K562 (cell line): ENCODE results near the gene TECRL. TPM values are rescaled to one million over a fixed set of nuclear protein-coding genes. Genes with fewer than 3 reads are reported as not detected.

ENCODE experiments used
- ATAC-seq: fragments of 200-7000 bp; cut with Tn5 transposase; 3 replicates; pipeline ENCODE4 v1.9.1; 2020; ENCODE audit warnings: moderate library complexity
- BruUV-seq: library from RNA; stranded (reverse); fragments of 400-500 nt; replicated peaks from 2 replicates; lab custom pipeline; 2021; lab: Mats Ljungman, UMichigan
- CTCF ChIA-PET: fragments of 300-600 bp; formaldehyde crosslinking; extraction: SDS; loops from one replicate; lab custom pipeline; 2021; ENCODE audit warnings: low intra/inter-chr PET ratio; lab: Yijun Ruan, JAX
- POLR2A ChIA-PET: fragments of 300-600, 350-650 bp; sonication (Branson Sonifier 250); formaldehyde crosslinking; extraction: SDS; loops from one replicate; lab custom pipeline; 2021; ENCODE audit warnings: antibody characterized with exemption, inconsistent platforms; lab: Yijun Ruan, JAX
- DNase-seq, 4 experiments: peaks; one replicate each; pipeline versions ENCODE4 v3.0.0 to v3.0.0-alpha.2; 2011 to 2018; ENCODE audit warnings: low spot score in 3 of 4, mixed read lengths in 3 of 4; ENCODE audit errors: extremely low read depth in 1 of 4
- FAIRE-seq: peaks from 2 replicates; lab custom pipeline; 2011; peaks lifted over from hg19 to GRCh38; lab: Jason Lieb, UNC
- H2AFZ ChIP-seq: 2 replicates; pipeline ENCODE4 v1.6.0; 2011; ENCODE audit warnings: low read depth, low read length, control low read depth, inconsistent platforms
- H3K27ac ChIP-seq: fragments of 200-600 bp; 3 replicates; pipeline ENCODE4 v1.8.0; 2011; ENCODE audit warnings: low read depth, mild to moderate bottlenecking, control low read depth, inconsistent platforms, low read length, moderate library complexity, mixed read lengths; ENCODE audit errors: extremely low read depth
- H3K27me3 ChIP-seq, 2 experiments: fragments of 300-600 bp in 1 of 2; 2 replicates in 1 of 2; 3 replicates in 1 of 2; pipeline versions ENCODE4 v1.6.0 to v1.8.0; 2011; ENCODE audit warnings: inconsistent platforms in 2 of 2, low read length in 2 of 2, mild to moderate bottlenecking in 1 of 2, mixed read lengths in 1 of 2, moderate library complexity in 1 of 2; ENCODE audit not compliant: control insufficient read depth in 2 of 2, insufficient read depth in 2 of 2
- H3K36me3 ChIP-seq: fragments of 300-600 bp; 3 replicates; pipeline ENCODE4 v1.8.0; 2011; ENCODE audit warnings: mild to moderate bottlenecking, low read length, inconsistent platforms; ENCODE audit not compliant: control insufficient read depth, insufficient read depth
- H3K4me1 ChIP-seq, 2 experiments: fragments of 200-600 bp in 1 of 2; replicated peaks in 1 of 2; 2 replicates in 1 of 2; 3 replicates in 1 of 2; pipeline versions ENCODE4 v1.5.1 to v1.8.0; 2011; ENCODE audit warnings: inconsistent platforms in 2 of 2, low read length in 2 of 2, mild to moderate bottlenecking in 1 of 2, mixed read lengths in 1 of 2, moderate library complexity in 1 of 2; ENCODE audit not compliant: control insufficient read depth in 2 of 2, insufficient read depth in 2 of 2
- H3K4me2 ChIP-seq: 2 replicates; pipeline ENCODE4 v1.6.1; 2011; ENCODE audit warnings: low read length, control low read depth, inconsistent platforms, mixed read lengths; ENCODE audit not compliant: insufficient read depth
- H3K4me3 ChIP-seq: fragments of 200-600 bp; sonication (generic), shearing (Covaris generic); 2 replicates; pipeline ENCODE4 v1.5.1; 2016; ENCODE audit warnings: control low read depth, inconsistent platforms
- H3K79me2 ChIP-seq: fragments of 200-600 bp; 3 replicates; pipeline ENCODE4 v1.8.0; 2011; ENCODE audit warnings: low read length, inconsistent platforms; ENCODE audit not compliant: control insufficient read depth, insufficient read depth
- H3K9ac ChIP-seq, 2 experiments: 2 replicates each; pipeline versions ENCODE4 v1.6.0 to v1.6.1; 2011; ENCODE audit warnings: low read depth in 2 of 2, low read length in 2 of 2, control low read depth in 1 of 2, inconsistent platforms in 1 of 2, mild to moderate bottlenecking in 1 of 2, mixed read lengths in 1 of 2; ENCODE audit not compliant: insufficient read depth in 1 of 2
- H3K9me1 ChIP-seq: one replicate; pipeline ENCODE4 v1.6.0; 2011; ENCODE audit warnings: inconsistent platforms, mild to moderate bottlenecking, low read length, moderate library complexity; ENCODE audit not compliant: control insufficient read depth, insufficient read depth
- H3K9me3 ChIP-seq: replicated peaks from 2 replicates; pipeline ENCODE4 v1.5.1; 2011; ENCODE audit warnings: low read depth, low read length, inconsistent platforms; ENCODE audit not compliant: control insufficient read depth, insufficient read depth
- H4K20me1 ChIP-seq: replicated peaks from 2 replicates; pipeline ENCODE4 v1.6.1; 2011; ENCODE audit warnings: low read length, inconsistent platforms, mixed read lengths; ENCODE audit not compliant: control insufficient read depth, insufficient read depth
- ATF7 ChIP-seq: fragments of 450-650 bp; IDR thresholded peaks from 2 replicates; pipeline ENCODE4 v1.7.1; 2014; ENCODE audit warnings: mild to moderate bottlenecking, moderate library complexity
- CBFB ChIP-seq: sonication (generic); formaldehyde crosslinking; IDR thresholded peaks from 2 replicates; pipeline ENCODE4 v1.4.0; 2020; ENCODE audit warnings: mild to moderate bottlenecking, missing genetic modification reagents
- FOXM1 ChIP-seq, 2 experiments: fragments of 450-650 bp in 1 of 2; sonication (generic) in 1 of 2; formaldehyde crosslinking in 1 of 2; IDR thresholded peaks; 2 replicates each; pipeline versions ENCODE4 v1.6.1 to v1.9.0; 2017 to 2022; ENCODE audit warnings: low read depth in 2 of 2, mild to moderate bottlenecking in 2 of 2, missing genetic modification reagents in 1 of 2, moderate library complexity in 1 of 2
- HDGF ChIP-seq: fragments of 450-650 bp; IDR thresholded peaks from 2 replicates; pipeline ENCODE4 v1.6.1; 2016
- HNRNPK ChIP-seq: fragments of 200-400 bp; formaldehyde crosslinking; IDR thresholded peaks from one replicate; pipeline ENCODE4 v1.6.1; 2018; ENCODE audit warnings: mild to moderate bottlenecking, low read depth, low read length; ENCODE audit not compliant: poor library complexity, severe bottlenecking
- KDM5B ChIP-seq: fragments of 200-600 bp; sonication (generic); IDR thresholded peaks from 2 replicates; pipeline ENCODE4 v1.6.1; 2012; ENCODE audit warnings: low read depth, mild to moderate bottlenecking, moderate library complexity, low read length, control low read depth, inconsistent platforms; ENCODE audit not compliant: insufficient replicate concordance
- POLR2A ChIP-seq: fragments of 450-650 bp; conservative IDR thresholded peaks from 2 replicates; pipeline ENCODE4 v1.6.1; 2016
- TAF7 ChIP-seq: fragments of 450-650 bp; IDR thresholded peaks from 2 replicates; pipeline ENCODE4 v1.6.1; 2016; ENCODE audit warnings: missing genetic modification characterization, missing compliant biosample characterization
- THRB ChIP-seq: fragments of 450-650 bp; formaldehyde crosslinking; conservative IDR thresholded peaks from 2 replicates; pipeline ENCODE4 v1.4.0; 2022; ENCODE audit warnings: mild to moderate bottlenecking, missing genetic modification characterization
- ZBTB33 ChIP-seq: sonication (generic); formaldehyde crosslinking; IDR thresholded peaks from 2 replicates; pipeline ENCODE4 v1.8.1; 2023; ENCODE audit warnings: mild to moderate bottlenecking, missing genetic modification reagents
- ZNF274 ChIP-seq: IDR thresholded peaks from 2 replicates; pipeline ENCODE4 v1.6.1; 2011; ENCODE audit warnings: low read depth, mild to moderate bottlenecking, low read length, moderate library complexity, borderline replicate concordance
- WGBS: fragments of 100-300 bp; shearing (Covaris generic); methylation state at CpG from one replicate; pipeline ENCODE4 v1.1.6; 2016; ENCODE audit warnings: low coverage, mixed read lengths; ENCODE audit not compliant: insufficient coverage; ENCODE audit errors: missing lambda C conversion rate; 5-methylcytosine and 5-hydroxymethylcytosine counted together
- in situ Hi-C: fragments of 300-500 bp; cut with MboI; formaldehyde crosslinking; loops from 4 replicates; pipeline ENCODE4 v1.15.0; 2018; ENCODE audit warnings: inconsistent platforms, mixed read lengths
- intact Hi-C: fragments of 100-400 bp; cut with micrococcal nuclease; formaldehyde crosslinking; loops from 2 replicates; pipeline ENCODE4 v1.14.2; 2022
- polyA plus RNA-seq, 8 experiments: library from polyadenylated mRNA; depleted of rRNA in 4 of 8; stranded (reverse) in 5 of 8; unstranded in 3 of 8; fragments of >200 nt; fragmentation: Nextera tagmentation in 2 of 8; fragmentation: Illumina TruSeq in 1 of 8; extraction: Ambion mirVana in 2 of 8; extraction: Trizol in 1 of 8; gene quantifications; 2 replicates each; pipeline versions ENCODE4 v1.2.1 to v1.2.3, GENCODE V29; 2011 to 2014; ENCODE audit warnings: inconsistent platforms in 1 of 8, missing spikeins in 1 of 8
- total RNA-seq, 7 experiments: library from RNA; depleted of rRNA in 6 of 7; stranded (reverse); fragments of >200 nt in 6 of 7; fragmentation: Illumina TruSeq in 2 of 7; extraction: Trizol in 2 of 7; gene quantifications; 2 replicates each; pipeline versions ENCODE4 v1.2.1 to v1.2.3, GENCODE V29; 2011 to 2021; ENCODE audit warnings: low replicate concordance in 1 of 7

The TECRL gene
- total and polyA plus RNA-seq, 9 of the 15 experiments (the other 6 are each of a cell fraction or from before 2014, with no cell fraction given), result not detected

GRCh38 chr4:64385220-64385619, 24.0 kb downstream of the TECRL start (continued):
- TF ChIP-seq ATF7 (no peak), FOXM1 (IDR thresholded peaks at IDR 0.05; ENCODE audit: low read depth) (no peak), FOXM1 (CRISPR knock-in tag; IDR thresholded peaks at IDR 0.05; ENCODE audit: low read depth) (no peak)

- H3K9me3 ChIP-seq, result no peaks in the 10 kb centered on the region
- FAIRE-seq, result no peak
- H3K9me1 ChIP-seq, result no peaks in the 10 kb centered on the region
- no peak for DNase-seq
- H3K4me3 ChIP-seq, result no peak overlapping the region
- 0% methylated on average over 1 of the region's 1 CpG for WGBS
- no peak for TF ChIP-seq HNRNPK
- TF ChIP-seq POLR2A, result no peak
- no peak for TF ChIP-seq CBFB (CRISPR knock-in tag)
- no peak for TF ChIP-seq ZNF274
- TF ChIP-seq ZBTB33 (CRISPR knock-in tag), result no peak
- no peak for TF ChIP-seq TAF7
- TF ChIP-seq KDM5B, result no peak
- TF ChIP-seq THRB, result no peak
- no peak for TF ChIP-seq HDGF
- CTCF ChIA-PET, result no interaction called here
- H3K79me2 ChIP-seq, result no peaks in the 10 kb centered on the region
- BruUV-seq, result no TSS peak
- POLR2A ChIA-PET, result no interaction called here
- H3K4me2 ChIP-seq, result no peak overlapping the region
- in situ Hi-C loops, result no loop called here
- H3K27ac ChIP-seq, result no peak overlapping the region
- H4K20me1 ChIP-seq, result no peaks in the 10 kb centered on the region
- H2AFZ ChIP-seq, result no peak overlapping the region
- no peak overlapping the region for H3K9ac ChIP-seq
- no peaks in the 10 kb centered on the region for H3K27me3 ChIP-seq
- no peak for ATAC-seq
- intact Hi-C loops, result no loop called here
- H3K36me3 ChIP-seq, result no peaks in the 10 kb centered on the region
- no peaks in the 10 kb centered on the region for H3K4me1 ChIP-seq
Observed at GRCh38 chr4:64384237-64385203, 24.7 kb downstream of the TECRL start.
